SK-N-MC (cell line): ENCODE measurements around the gene SAMHD1.

Source experiments
- EZH2 ChIP-seq: fragments of 200-600 bp; sonication (generic); IDR thresholded peaks from one replicate; pipeline ENCODE4 v1.6.1; 2017; ENCODE audit warnings: antibody characterized with exemption
- POLR2AphosphoS5 ChIP-seq: IDR thresholded peaks from 2 replicates; pipeline ENCODE4 v1.6.1; 2012; ENCODE audit warnings: mild to moderate bottlenecking, low read depth, low read length, borderline replicate concordance

- TF ChIP-seq EZH2 (no peak), POLR2AphosphoS5 (no peak)
Observed at GRCh38 chr20:36951979-36952738, 651 bp upstream of the SAMHD1 start.
